NB4 (cell line): ENCODE measurements around the gene IL17C.

Experiments
- MYC ChIP-seq: IDR thresholded peaks from 2 replicates; pipeline ENCODE4 v1.6.1; 2011; ENCODE audit warnings: low read depth, low read length
- POLR2A ChIP-seq: IDR thresholded peaks from 2 replicates; pipeline ENCODE4 v1.6.1; 2011; ENCODE audit warnings: mild to moderate bottlenecking; ENCODE audit not compliant: insufficient read length; ENCODE audit errors: extremely low read depth
- TF ChIP-seq, protein P1 (sequence below): IDR thresholded peaks from one replicate; pipeline ENCODE4 v1.5.1; 2012; ENCODE audit warnings: low read depth, low read length
- TF ChIP-seq, protein P2 (sequence below): IDR thresholded peaks from 2 replicates; pipeline ENCODE4 v1.6.1; 2011; ENCODE audit warnings: low read depth, low read length

DNA sequence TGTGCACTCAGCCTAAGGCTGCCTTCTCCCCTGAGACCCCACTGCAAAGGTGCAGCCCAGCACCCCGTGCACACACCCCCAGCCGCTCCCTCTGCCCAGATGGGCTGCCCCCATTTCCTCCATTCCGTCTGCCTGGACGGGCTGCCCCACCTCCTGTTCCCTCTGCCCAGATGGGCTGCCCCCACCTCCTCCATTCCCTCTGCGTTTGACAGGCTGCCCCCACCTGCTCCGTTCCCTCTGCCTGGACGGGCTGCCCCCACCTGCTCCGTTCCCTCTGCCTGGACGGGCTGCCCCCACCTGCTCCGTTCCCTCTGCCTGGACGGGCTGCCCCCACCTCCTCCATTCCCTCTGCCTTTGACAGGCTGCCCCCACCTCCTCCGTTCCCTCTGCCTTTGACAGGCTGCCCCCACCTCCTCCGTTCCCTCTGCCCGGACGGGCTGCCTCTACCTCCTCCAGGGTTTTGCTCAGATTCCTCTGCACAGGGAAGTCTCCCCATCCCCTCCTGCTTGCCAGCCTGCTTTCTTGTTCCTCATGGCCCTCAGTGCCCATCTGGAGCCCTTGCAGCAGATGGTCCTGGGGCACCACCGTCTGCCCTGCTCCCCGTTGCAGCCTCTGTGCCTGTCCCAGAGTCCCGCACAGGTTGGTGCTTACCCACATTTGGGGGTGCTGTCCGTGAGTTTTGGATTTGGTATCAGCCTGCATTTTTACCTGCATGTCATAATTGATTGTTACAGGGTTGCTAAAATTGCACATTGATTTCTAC is 23.4 kb upstream of the IL17C start:
- TF ChIP-seq, protein P1, sequence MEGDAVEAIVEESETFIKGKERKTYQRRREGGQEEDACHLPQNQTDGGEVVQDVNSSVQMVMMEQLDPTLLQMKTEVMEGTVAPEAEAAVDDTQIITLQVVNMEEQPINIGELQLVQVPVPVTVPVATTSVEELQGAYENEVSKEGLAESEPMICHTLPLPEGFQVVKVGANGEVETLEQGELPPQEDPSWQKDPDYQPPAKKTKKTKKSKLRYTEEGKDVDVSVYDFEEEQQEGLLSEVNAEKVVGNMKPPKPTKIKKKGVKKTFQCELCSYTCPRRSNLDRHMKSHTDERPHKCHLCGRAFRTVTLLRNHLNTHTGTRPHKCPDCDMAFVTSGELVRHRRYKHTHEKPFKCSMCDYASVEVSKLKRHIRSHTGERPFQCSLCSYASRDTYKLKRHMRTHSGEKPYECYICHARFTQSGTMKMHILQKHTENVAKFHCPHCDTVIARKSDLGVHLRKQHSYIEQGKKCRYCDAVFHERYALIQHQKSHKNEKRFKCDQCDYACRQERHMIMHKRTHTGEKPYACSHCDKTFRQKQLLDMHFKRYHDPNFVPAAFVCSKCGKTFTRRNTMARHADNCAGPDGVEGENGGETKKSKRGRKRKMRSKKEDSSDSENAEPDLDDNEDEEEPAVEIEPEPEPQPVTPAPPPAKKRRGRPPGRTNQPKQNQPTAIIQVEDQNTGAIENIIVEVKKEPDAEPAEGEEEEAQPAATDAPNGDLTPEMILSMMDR: no peak
- TF ChIP-seq POLR2A (no peak), MYC (no peak)
- TF ChIP-seq, protein P2, sequence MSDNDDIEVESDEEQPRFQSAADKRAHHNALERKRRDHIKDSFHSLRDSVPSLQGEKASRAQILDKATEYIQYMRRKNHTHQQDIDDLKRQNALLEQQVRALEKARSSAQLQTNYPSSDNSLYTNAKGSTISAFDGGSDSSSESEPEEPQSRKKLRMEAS: no peak
